Neural cell (in vitro differentiated cells): ENCODE results near the gene KIAA2012.

Experiments
- EP300 ChIP-seq: fragments of 450-650 bp; conservative IDR thresholded peaks from 2 replicates; pipeline ENCODE4 v1.6.1; 2014; ENCODE audit warnings: antibody characterized with exemption, mild to moderate bottlenecking, moderate library complexity; ENCODE audit not compliant: poor library complexity, severe bottlenecking
- EZH2 ChIP-seq: fragments of 200-600, 300-800 bp; shearing (Covaris generic), sonication (generic); IDR thresholded peaks from 2 replicates; pipeline ENCODE4 v1.6.1; 2014; ENCODE audit warnings: antibody characterized with exemption, low read length, borderline replicate concordance, mild to moderate bottlenecking; ENCODE audit not compliant: insufficient read depth, poor library complexity, severe bottlenecking
- MXI1 ChIP-seq: fragments of 450-650 bp; conservative IDR thresholded peaks from 2 replicates; pipeline ENCODE4 v1.6.1; 2014; ENCODE audit warnings: antibody characterized with exemption, mild to moderate bottlenecking; ENCODE audit not compliant: poor library complexity, severe bottlenecking
- POLR2AphosphoS5 ChIP-seq: IDR thresholded peaks from 2 replicates; pipeline ENCODE4 v1.6.1; 2012
- RAD21 ChIP-seq: fragments of 450-650 bp; conservative IDR thresholded peaks from 2 replicates; pipeline ENCODE4 v1.6.1; 2014; ENCODE audit warnings: antibody characterized with exemption, mild to moderate bottlenecking, moderate library complexity
- SMC3 ChIP-seq: fragments of 450-650 bp; conservative IDR thresholded peaks from 2 replicates; pipeline ENCODE4 v1.6.1; 2014; ENCODE audit warnings: antibody characterized with exemption, mild to moderate bottlenecking, moderate library complexity; ENCODE audit not compliant: poor library complexity
- TAF1 ChIP-seq: IDR thresholded peaks from 2 replicates; pipeline ENCODE4 v1.6.1; 2012; ENCODE audit warnings: low read depth
- TF ChIP-seq, protein P1 (sequence below): fragments of 450-650 bp; IDR thresholded peaks from 2 replicates; pipeline ENCODE4 v1.5.1; 2014; ENCODE audit warnings: antibody characterized with exemption, mild to moderate bottlenecking, moderate library complexity; ENCODE audit not compliant: poor library complexity, severe bottlenecking
- TF ChIP-seq, protein P2 (sequence below): IDR thresholded peaks from 2 replicates; pipeline ENCODE4 v1.6.1; 2012; ENCODE audit warnings: borderline replicate concordance

DNA sequence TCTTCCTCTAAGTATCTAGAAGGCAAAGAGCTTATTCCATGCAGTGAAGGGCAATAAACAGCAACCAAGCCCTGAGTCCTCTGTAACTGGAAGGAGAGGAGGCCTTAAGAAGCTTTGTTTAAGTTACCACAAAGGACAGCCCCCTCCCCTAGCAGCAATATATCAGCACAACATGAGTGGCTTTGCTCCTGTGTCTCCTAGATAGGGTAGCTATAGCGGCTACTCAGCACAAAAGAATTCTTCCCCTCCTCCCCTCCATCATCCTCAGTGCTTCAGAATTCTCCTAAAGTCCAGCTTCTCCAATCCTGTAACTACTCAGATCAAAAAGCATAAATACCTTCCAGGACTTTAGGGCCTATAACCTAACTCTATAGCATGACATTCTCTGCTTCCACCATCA is 148.8 kb downstream of the KIAA2012 start:
- TF ChIP-seq, protein P1, sequence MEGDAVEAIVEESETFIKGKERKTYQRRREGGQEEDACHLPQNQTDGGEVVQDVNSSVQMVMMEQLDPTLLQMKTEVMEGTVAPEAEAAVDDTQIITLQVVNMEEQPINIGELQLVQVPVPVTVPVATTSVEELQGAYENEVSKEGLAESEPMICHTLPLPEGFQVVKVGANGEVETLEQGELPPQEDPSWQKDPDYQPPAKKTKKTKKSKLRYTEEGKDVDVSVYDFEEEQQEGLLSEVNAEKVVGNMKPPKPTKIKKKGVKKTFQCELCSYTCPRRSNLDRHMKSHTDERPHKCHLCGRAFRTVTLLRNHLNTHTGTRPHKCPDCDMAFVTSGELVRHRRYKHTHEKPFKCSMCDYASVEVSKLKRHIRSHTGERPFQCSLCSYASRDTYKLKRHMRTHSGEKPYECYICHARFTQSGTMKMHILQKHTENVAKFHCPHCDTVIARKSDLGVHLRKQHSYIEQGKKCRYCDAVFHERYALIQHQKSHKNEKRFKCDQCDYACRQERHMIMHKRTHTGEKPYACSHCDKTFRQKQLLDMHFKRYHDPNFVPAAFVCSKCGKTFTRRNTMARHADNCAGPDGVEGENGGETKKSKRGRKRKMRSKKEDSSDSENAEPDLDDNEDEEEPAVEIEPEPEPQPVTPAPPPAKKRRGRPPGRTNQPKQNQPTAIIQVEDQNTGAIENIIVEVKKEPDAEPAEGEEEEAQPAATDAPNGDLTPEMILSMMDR: no peak
- TF ChIP-seq, protein P2, sequence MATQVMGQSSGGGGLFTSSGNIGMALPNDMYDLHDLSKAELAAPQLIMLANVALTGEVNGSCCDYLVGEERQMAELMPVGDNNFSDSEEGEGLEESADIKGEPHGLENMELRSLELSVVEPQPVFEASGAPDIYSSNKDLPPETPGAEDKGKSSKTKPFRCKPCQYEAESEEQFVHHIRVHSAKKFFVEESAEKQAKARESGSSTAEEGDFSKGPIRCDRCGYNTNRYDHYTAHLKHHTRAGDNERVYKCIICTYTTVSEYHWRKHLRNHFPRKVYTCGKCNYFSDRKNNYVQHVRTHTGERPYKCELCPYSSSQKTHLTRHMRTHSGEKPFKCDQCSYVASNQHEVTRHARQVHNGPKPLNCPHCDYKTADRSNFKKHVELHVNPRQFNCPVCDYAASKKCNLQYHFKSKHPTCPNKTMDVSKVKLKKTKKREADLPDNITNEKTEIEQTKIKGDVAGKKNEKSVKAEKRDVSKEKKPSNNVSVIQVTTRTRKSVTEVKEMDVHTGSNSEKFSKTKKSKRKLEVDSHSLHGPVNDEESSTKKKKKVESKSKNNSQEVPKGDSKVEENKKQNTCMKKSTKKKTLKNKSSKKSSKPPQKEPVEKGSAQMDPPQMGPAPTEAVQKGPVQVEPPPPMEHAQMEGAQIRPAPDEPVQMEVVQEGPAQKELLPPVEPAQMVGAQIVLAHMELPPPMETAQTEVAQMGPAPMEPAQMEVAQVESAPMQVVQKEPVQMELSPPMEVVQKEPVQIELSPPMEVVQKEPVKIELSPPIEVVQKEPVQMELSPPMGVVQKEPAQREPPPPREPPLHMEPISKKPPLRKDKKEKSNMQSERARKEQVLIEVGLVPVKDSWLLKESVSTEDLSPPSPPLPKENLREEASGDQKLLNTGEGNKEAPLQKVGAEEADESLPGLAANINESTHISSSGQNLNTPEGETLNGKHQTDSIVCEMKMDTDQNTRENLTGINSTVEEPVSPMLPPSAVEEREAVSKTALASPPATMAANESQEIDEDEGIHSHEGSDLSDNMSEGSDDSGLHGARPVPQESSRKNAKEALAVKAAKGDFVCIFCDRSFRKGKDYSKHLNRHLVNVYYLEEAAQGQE: no peak
- no peak for TF ChIP-seq EZH2
- TF ChIP-seq TAF1: no peak
- TF ChIP-seq POLR2AphosphoS5: no peak
- no peak for TF ChIP-seq SMC3
- TF ChIP-seq EP300: no peak
- no peak for TF ChIP-seq RAD21
- no peak for TF ChIP-seq MXI1
